CD4-positive, alpha-beta T cell treated with Interleukin-15 for 4 hours (primary cell): Measurements from ENCODE around the gene TBCD.
A peak's percentile ranks its signal among the peaks of the same experiment; 100 is the strongest.
"Not testable (repeated sequence)": the region's sequence is repeated elsewhere in the genome, so short reads cannot be mapped to it uniquely, and the experiment has no call there.

ENCODE experiments used
- DNase-seq: peaks from one replicate; pipeline ENCODE4 v3.0.0-alpha.2; 2020; ENCODE audit warnings: low spot score

TBCD gene

GRCh38 chr17:82767041-82767754 lies 15.3 kb downstream of the TBCD start:
- peak; percentile 32 for DNase-seq

- DNase-seq: no peak
These were observed 17.2 kb downstream of the TBCD start for GRCh38 chr17:82769041-82769440.

GRCh38 chr17:82772026-82772425 lies 20.2 kb downstream of the TBCD start:
- no peak for DNase-seq

GRCh38 chr17:82774456-82774855 lies 22.6 kb downstream of the TBCD start:
- not testable (repeated sequence) for DNase-seq

GRCh38 chr17:82775001-82775823 lies 23.3 kb downstream of the TBCD start:
- DNase-seq: peak; percentile 20

- peak; percentile 6 for DNase-seq
These were observed 24.6 kb downstream of the TBCD start for GRCh38 chr17:82776454-82776853.

- DNase-seq: not testable (repeated sequence)
These were observed 26.0 kb downstream of the TBCD start for GRCh38 chr17:82777778-82778375.

GRCh38 chr17:82779541-82779940 lies 27.7 kb downstream of the TBCD start:
- no peak for DNase-seq

- DNase-seq: no peak
These were observed 28.3 kb downstream of the TBCD start for GRCh38 chr17:82780195-82780594.

GRCh38 chr17:82780971-82781893 lies 29.4 kb downstream of the TBCD start:
- DNase-seq: no peak

- DNase-seq: peak; percentile 85
These were observed 30.0 kb downstream of the TBCD start for GRCh38 chr17:82781894-82782274.

GRCh38 chr17:82782657-82783207 lies 30.9 kb downstream of the TBCD start:
- DNase-seq: no peak

GRCh38 chr17:82783498-82783897 lies 31.6 kb downstream of the TBCD start:
- no peak for DNase-seq

- DNase-seq: not testable (repeated sequence)
These were observed 33.7 kb downstream of the TBCD start for GRCh38 chr17:82785581-82785980.

GRCh38 chr17:82786427-82786826 lies 34.6 kb downstream of the TBCD start:
- no peak for DNase-seq

GRCh38 chr17:82787081-82787848 lies 35.4 kb downstream of the TBCD start:
- DNase-seq: no peak

GRCh38 chr17:82788206-82789001 lies 36.5 kb downstream of the TBCD start:
- DNase-seq: no peak

GRCh38 chr17:82789051-82789592 lies 37.3 kb downstream of the TBCD start:
- no peak for DNase-seq

- no peak for DNase-seq
These were observed 37.9 kb downstream of the TBCD start for GRCh38 chr17:82789806-82790205.

- DNase-seq: no peak
These were observed 38.5 kb downstream of the TBCD start for GRCh38 chr17:82790391-82790790.
